HEK293 (cell line): Measurements from ENCODE around the gene DYNLL2.
"Not testable (repeated sequence)": the region's sequence is repeated elsewhere in the genome, so short reads cannot be mapped to it uniquely, and the experiment has no call there.

Experiments used
- BCL6B ChIP-seq: fragments of 450-650 bp; formaldehyde crosslinking; IDR thresholded peaks from 2 replicates; pipeline ENCODE4 v1.5.1; 2017; ENCODE audit warnings: missing biosample characterization, missing genetic modification characterization
- CTCF ChIP-seq: fragments of 450-650 bp; formaldehyde crosslinking; IDR thresholded peaks from 2 replicates; pipeline ENCODE4 v1.5.1; 2016; ENCODE audit warnings: missing biosample characterization, missing genetic modification characterization
- PRDM2 ChIP-seq: fragments of 450-650 bp; formaldehyde crosslinking; IDR thresholded peaks from 2 replicates; pipeline ENCODE4 v1.5.1; 2016; ENCODE audit warnings: missing biosample characterization, missing genetic modification characterization, borderline replicate concordance
- ZNF549 ChIP-seq: fragments of 450-650 bp; IDR thresholded peaks from 2 replicates; pipeline ENCODE4 v1.5.1; 2018; ENCODE audit warnings: missing biosample characterization, missing genetic modification characterization, mild to moderate bottlenecking, inconsistent platforms, moderate library complexity

- not testable (repeated sequence) for TF ChIP-seq CTCF, ZNF549, PRDM2, BCL6B (tag by site-specific recombination)
Measured at GRCh38 chr17:58143335-58143734, 60.1 kb downstream of the DYNLL2 start.
